OCI-LY7 (cell line): Measurements from ENCODE around the gene EGFR.

Experiments used
- CTCF ChIP-seq: fragments of 200-600 bp; sonication (generic); conservative IDR thresholded peaks from 2 replicates; pipeline ENCODE4 v1.5.1; 2014; ENCODE audit warnings: mild to moderate bottlenecking, antibody characterized with exemption, low read length, moderate library complexity, mixed read lengths
- EZH2phosphoT487 ChIP-seq: fragments of 200-600 bp; sonication (generic); IDR thresholded peaks from 2 replicates; pipeline ENCODE4 v1.6.1; 2018; ENCODE audit warnings: low read depth, borderline replicate concordance, mild to moderate bottlenecking, mixed run types, antibody characterized with exemption, low read length, moderate library complexity, mixed read lengths

GRCh38 chr7:54978364-54979116 is 40.3 kb upstream of the EGFR start:
- no peak for TF ChIP-seq CTCF
- TF ChIP-seq EZH2phosphoT487: no peak
